K562 treated with DMSO at 1 percent for 48 hours (cell line): ENCODE results near the gene KCTD7. TPM values are rescaled to one million over a fixed set of nuclear protein-coding genes. Genes with fewer than 3 reads are reported as not detected.

ENCODE experiments used
- total RNA-seq: library from RNA; unstranded; fragments of 300-600 nt; gene quantifications from 2 replicates; pipeline ENCODE4 v1.2.3, GENCODE V29; 2022; ENCODE audit warnings: low replicate concordance; ENCODE audit errors: extremely low read depth

The KCTD7 gene
- not detected in 2 replicates for total RNA-seq

DNA sequence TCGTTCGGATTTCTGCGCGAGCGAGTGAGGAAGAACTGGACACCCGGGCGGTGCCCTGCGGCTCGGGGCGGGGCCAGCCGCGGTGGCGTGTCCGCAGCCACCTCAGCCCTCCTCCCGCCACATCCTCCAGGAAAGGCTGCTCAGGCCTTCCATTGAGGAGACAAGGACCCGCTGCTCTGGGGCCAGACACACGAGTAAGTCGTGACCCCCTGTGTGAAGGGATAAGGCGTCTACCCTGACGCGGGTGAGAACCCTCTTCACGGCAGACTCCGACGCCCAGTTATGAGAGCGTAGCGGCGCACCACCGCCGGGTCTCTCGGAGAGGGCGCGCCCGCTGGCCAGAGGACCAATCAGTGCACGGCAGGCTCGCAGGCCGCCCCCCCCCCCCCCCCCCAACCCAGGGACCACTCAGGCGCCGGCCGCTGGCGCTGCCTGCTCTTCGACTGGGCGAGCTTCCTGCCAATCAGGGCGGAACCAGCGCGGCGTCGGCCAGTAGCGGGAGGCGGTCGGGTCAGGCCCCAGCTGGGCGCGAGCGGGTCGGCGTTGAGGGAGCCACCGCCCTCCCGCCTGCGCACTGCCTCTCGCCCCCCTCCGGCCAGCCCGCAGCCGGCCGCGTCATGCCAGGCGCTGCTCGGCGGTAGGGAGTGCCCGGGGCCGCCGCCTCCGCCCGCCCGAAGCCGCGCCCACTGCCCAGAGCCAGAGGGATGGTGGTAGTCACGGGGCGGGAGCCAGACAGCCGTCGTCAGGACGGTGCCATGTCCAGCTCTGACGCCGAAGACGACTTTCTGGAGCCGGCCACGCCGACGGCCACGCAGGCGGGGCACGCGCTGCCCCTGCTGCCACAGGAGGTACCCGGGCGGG, at the start of gene KCTD7:
Gene KCTD7 (plus strand): TSS at position 521 of the 861 bp plus-strand sequence. CDS start 184 bp downstream, at position 705.

Other genes starting within 250 kb of the KCTD7 start
- gene RABGEF1, start 111.9 kb downstream of the KCTD7 start, total RNA-seq: not detected in 2 replicates